ENCODE data around the gene MSLN.

The MSLN gene

GRCh38 chr16:803754-804080 lies 43.2 kb downstream of the MSLN start:
- H4K20me1 ChIP-seq (ENCODE audit: low read depth, low read length) = no peaks in the 10 kb centered on the region
- no peaks in the 10 kb centered on the region for H3K27me3 ChIP-seq (ENCODE audit: low read length)
- no peak overlapping the region for H2AFZ ChIP-seq (ENCODE audit: low read depth, low read length, severe bottlenecking)
- H3K9ac ChIP-seq (ENCODE audit: low read length) = no peak overlapping the region
- TF ChIP-seq CTCF (IDR thresholded peaks at IDR 0.05; ENCODE audit: insufficient read depth, low read length, poor library complexity, severe bottlenecking) (no peak), EZH2phosphoT487 (conservative IDR thresholded peaks at IDR 0.05; ENCODE audit: low read length) (no peak)
- no peaks in the 10 kb centered on the region for H3K9me2 ChIP-seq (replicated peaks; ENCODE audit: insufficient read depth, low read length)
- no peaks in the 10 kb centered on the region for H3K79me2 ChIP-seq (ENCODE audit: insufficient read depth, low read length)
- no peak overlapping the region for H3K4me2 ChIP-seq (ENCODE audit: low read depth, low read length, poor library complexity, severe bottlenecking)
- no peak overlapping the region for H3K4me3 ChIP-seq (ENCODE audit: insufficient read depth, low read length, poor library complexity, severe bottlenecking)
- no peak overlapping the region for H3K27ac ChIP-seq (ENCODE audit: low read depth, low read length)
- H3F3A ChIP-seq (ENCODE audit: insufficient read depth) = no peaks in the 10 kb centered on the region
- no peaks in the 10 kb centered on the region for H3K9me3 ChIP-seq (ENCODE audit: insufficient read depth, low read length)
- no peaks in the 10 kb centered on the region for H3K36me3 ChIP-seq (ENCODE audit: low read length)

GRCh38 chr16:804193-805048 lies 43.9 kb downstream of the MSLN start:
- H3K9ac ChIP-seq (ENCODE audit: low read length) = no peak overlapping the region
- no peak overlapping the region for H3K27ac ChIP-seq (ENCODE audit: low read depth, low read length)
- TF ChIP-seq EZH2phosphoT487 (conservative IDR thresholded peaks at IDR 0.05; ENCODE audit: low read length) (no peak), CTCF (IDR thresholded peaks at IDR 0.05; ENCODE audit: insufficient read depth, low read length, poor library complexity, severe bottlenecking) (no peak)
- no peaks in the 10 kb centered on the region for H3K79me2 ChIP-seq (ENCODE audit: insufficient read depth, low read length)
- H2AFZ ChIP-seq (ENCODE audit: low read depth, low read length, severe bottlenecking) = no peak overlapping the region
- no peaks in the 10 kb centered on the region for H3K27me3 ChIP-seq (ENCODE audit: low read length)
- H3F3A ChIP-seq (ENCODE audit: insufficient read depth) = no peaks in the 10 kb centered on the region
- H3K36me3 ChIP-seq (ENCODE audit: low read length) = no peaks in the 10 kb centered on the region
- no peaks in the 10 kb centered on the region for H3K9me2 ChIP-seq (replicated peaks; ENCODE audit: insufficient read depth, low read length)
- H3K4me2 ChIP-seq (ENCODE audit: low read depth, low read length, poor library complexity, severe bottlenecking) = no peak overlapping the region
- H3K4me3 ChIP-seq (ENCODE audit: insufficient read depth, low read length, poor library complexity, severe bottlenecking) = no peak overlapping the region
- H4K20me1 ChIP-seq (ENCODE audit: low read depth, low read length) = no peaks in the 10 kb centered on the region
- no peaks in the 10 kb centered on the region for H3K9me3 ChIP-seq (ENCODE audit: insufficient read depth, low read length)

GRCh38 chr16:805474-805873 lies 44.9 kb downstream of the MSLN start:
- no peaks in the 10 kb centered on the region for H3K9me2 ChIP-seq (replicated peaks; ENCODE audit: insufficient read depth, low read length)
- TF ChIP-seq CTCF (IDR thresholded peaks at IDR 0.05; ENCODE audit: insufficient read depth, low read length, poor library complexity, severe bottlenecking) (no peak), EZH2phosphoT487 (conservative IDR thresholded peaks at IDR 0.05; ENCODE audit: low read length) (no peak)
- no peaks in the 10 kb centered on the region for H3K36me3 ChIP-seq (ENCODE audit: low read length)
- H3K27ac ChIP-seq (ENCODE audit: low read depth, low read length) = no peak overlapping the region
- H2AFZ ChIP-seq (ENCODE audit: low read depth, low read length, severe bottlenecking) = no peak overlapping the region
- H3F3A ChIP-seq (ENCODE audit: insufficient read depth) = no peaks in the 10 kb centered on the region
- no peak overlapping the region for H3K4me2 ChIP-seq (ENCODE audit: low read depth, low read length, poor library complexity, severe bottlenecking)
- no peaks in the 10 kb centered on the region for H4K20me1 ChIP-seq (ENCODE audit: low read depth, low read length)
- no peaks in the 10 kb centered on the region for H3K9me3 ChIP-seq (ENCODE audit: insufficient read depth, low read length)
- H3K4me3 ChIP-seq (ENCODE audit: insufficient read depth, low read length, poor library complexity, severe bottlenecking) = no peak overlapping the region
- H3K27me3 ChIP-seq (ENCODE audit: low read length) = no peaks in the 10 kb centered on the region
- no peaks in the 10 kb centered on the region for H3K79me2 ChIP-seq (ENCODE audit: insufficient read depth, low read length)
- no peak overlapping the region for H3K9ac ChIP-seq (ENCODE audit: low read length)

Data from SU-DHL-6 (cell line).